Sigmoid colon (tissue), 7 donors: ENCODE results near the gene ZNF684. TPM values are rescaled to one million over a fixed set of nuclear protein-coding genes. Genes with fewer than 3 reads are reported as not detected.

Experiments
- DNase-seq: peaks from one replicate; pipeline ENCODE4 v3.0.0-alpha.2; 2019
- H3K27ac ChIP-seq, 4 donors: fragments of 200-600 bp; sonication (generic); one replicate each; pipeline ENCODE4 v1.5.1; 2016 to 2019; ENCODE audit warnings: mild to moderate bottlenecking in 1 of 4
- H3K27me3 ChIP-seq, 3 donors: fragments of 200-600 bp; sonication (generic); one replicate each; pipeline ENCODE4 v1.5.1; 2019; ENCODE audit warnings: mild to moderate bottlenecking in 1 of 3
- H3K36me3 ChIP-seq, 4 donors: fragments of 200-600 bp; sonication (generic); one replicate each; pipeline ENCODE4 v1.5.1; 2016 to 2019
- H3K4me1 ChIP-seq, 4 donors: fragments of 200-600 bp; sonication (generic); one replicate each; pipeline ENCODE4 v1.5.1; 2017 to 2019
- H3K4me3 ChIP-seq, 4 donors: fragments of 200-600 bp; sonication (generic); one replicate each; pipeline ENCODE4 v1.5.1; 2017 to 2019; ENCODE audit warnings: mild to moderate bottlenecking in 2 of 4, moderate library complexity in 1 of 4
- H3K9me3 ChIP-seq, 4 donors: fragments of 200-600 bp in 3 of 4; sonication (generic) in 3 of 4; one replicate each; pipeline versions ENCODE4 v1.5.1 to v1.6.1; 2013 to 2019
- EP300 ChIP-seq, 4 donors: sonication (generic); formaldehyde crosslinking; IDR thresholded peaks; one replicate each; pipeline ENCODE4 v1.6.1; 2017; ENCODE audit warnings: antibody characterized with exemption in 4 of 4
- POLR2A ChIP-seq, 2 donors: fragments of 450-650 bp; IDR thresholded peaks; one replicate each; pipeline ENCODE4 v1.6.1; 2016; ENCODE audit warnings: antibody characterized with exemption in 2 of 2, mild to moderate bottlenecking in 2 of 2, moderate library complexity in 2 of 2
- POLR2AphosphoS5 ChIP-seq, 4 donors: sonication (generic); formaldehyde crosslinking; IDR thresholded peaks; one replicate each; pipeline ENCODE4 v1.6.1; 2017; ENCODE audit warnings: antibody characterized with exemption in 4 of 4
- WGBS, 2 donors: extraction: QIAGEN DNeasy Blood & Tissue Kit; methylation state at CpG; one replicate each; pipeline ENCODE4 v1.1.7; 2013; 5-methylcytosine and 5-hydroxymethylcytosine counted together
- intact Hi-C: fragments of 100-400 bp; cut with DNase I; formaldehyde crosslinking; loops from one replicate; pipeline ENCODE4 v1.15.1; 2023
- polyA plus RNA-seq, 3 donors: library from polyadenylated mRNA; stranded (reverse); fragments of 200-250 nt; gene quantifications; one replicate each; pipeline ENCODE4 v1.2.3, GENCODE V29; 2013
- total RNA-seq, 4 donors: library from RNA; depleted of rRNA; stranded (reverse); fragments of >200 nt; gene quantifications; one replicate each; pipeline ENCODE4 v1.1.0, GENCODE V29; 2016
- TF ChIP-seq, protein P1 (sequence below), 4 experiments: fragments of 450-650 bp in 3 of 4; fragments of 200-600 bp in 1 of 4; IDR thresholded peaks; one replicate each; pipeline ENCODE4 v1.5.1; 2016 to 2019; ENCODE audit warnings: antibody characterized with exemption in 4 of 4, mild to moderate bottlenecking in 3 of 4, moderate library complexity in 2 of 4
- donor health status: healthy with polysubstance abuse.
- donor health status: Bipolar disorder and iron deficiency.
- donor health status: healthy.

The ZNF684 gene
- total and polyA plus RNA-seq, 7 donors, result 2.2 to 6.1 (median 4.9) TPM

- no peak overlapping the region for H3K27ac ChIP-seq
- no peaks in the 10 kb centered on the region for H3K36me3 ChIP-seq
- WGBS, 2 donors, result 77 to 80% methylated on average over 6 of the region's 6 CpGs
- no peaks in the 10 kb centered on the region for H3K4me1 ChIP-seq
- no peaks in the 10 kb centered on the region for H3K9me3 ChIP-seq
- H3K4me3 ChIP-seq, result no peak overlapping the region
- no peak for DNase-seq
- H3K27me3 ChIP-seq, result no peaks in the 10 kb centered on the region
- TF ChIP-seq, protein P1, sequence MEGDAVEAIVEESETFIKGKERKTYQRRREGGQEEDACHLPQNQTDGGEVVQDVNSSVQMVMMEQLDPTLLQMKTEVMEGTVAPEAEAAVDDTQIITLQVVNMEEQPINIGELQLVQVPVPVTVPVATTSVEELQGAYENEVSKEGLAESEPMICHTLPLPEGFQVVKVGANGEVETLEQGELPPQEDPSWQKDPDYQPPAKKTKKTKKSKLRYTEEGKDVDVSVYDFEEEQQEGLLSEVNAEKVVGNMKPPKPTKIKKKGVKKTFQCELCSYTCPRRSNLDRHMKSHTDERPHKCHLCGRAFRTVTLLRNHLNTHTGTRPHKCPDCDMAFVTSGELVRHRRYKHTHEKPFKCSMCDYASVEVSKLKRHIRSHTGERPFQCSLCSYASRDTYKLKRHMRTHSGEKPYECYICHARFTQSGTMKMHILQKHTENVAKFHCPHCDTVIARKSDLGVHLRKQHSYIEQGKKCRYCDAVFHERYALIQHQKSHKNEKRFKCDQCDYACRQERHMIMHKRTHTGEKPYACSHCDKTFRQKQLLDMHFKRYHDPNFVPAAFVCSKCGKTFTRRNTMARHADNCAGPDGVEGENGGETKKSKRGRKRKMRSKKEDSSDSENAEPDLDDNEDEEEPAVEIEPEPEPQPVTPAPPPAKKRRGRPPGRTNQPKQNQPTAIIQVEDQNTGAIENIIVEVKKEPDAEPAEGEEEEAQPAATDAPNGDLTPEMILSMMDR (IDR thresholded peaks at IDR 0.05), result no peak
- TF ChIP-seq POLR2AphosphoS5 (IDR thresholded peaks at IDR 0.05) (no peak), POLR2A (IDR thresholded peaks at IDR 0.05) (no peak), EP300 (IDR thresholded peaks at IDR 0.05) (no peak)
- intact Hi-C loops, result no loop called here
Observed at GRCh38 chr1:40583980-40584379, 52.5 kb downstream of the ZNF684 start.

GRCh38 chr1:40588586-40588985 is 57.1 kb downstream of the ZNF684 start:
- Histone ChIP-seq H3K4me3 (no peak overlapping the region), H3K4me1 (no peaks in the 10 kb centered on the region), H3K9me3 (no peaks in the 10 kb centered on the region), H3K27ac (no peak overlapping the region), H3K36me3 (no peaks in the 10 kb centered on the region), H3K27me3 (no peaks in the 10 kb centered on the region)
- intact Hi-C loops, result no loop called here
- no peak for DNase-seq
- TF ChIP-seq, protein P1 (IDR thresholded peaks at IDR 0.05), result no peak
- TF ChIP-seq POLR2A (IDR thresholded peaks at IDR 0.05) (no peak), EP300 (IDR thresholded peaks at IDR 0.05) (no peak), POLR2AphosphoS5 (IDR thresholded peaks at IDR 0.05) (no peak)
- 82 to 83% methylated on average over 2 of the region's 2 CpGs for WGBS, 2 donors

DNA sequence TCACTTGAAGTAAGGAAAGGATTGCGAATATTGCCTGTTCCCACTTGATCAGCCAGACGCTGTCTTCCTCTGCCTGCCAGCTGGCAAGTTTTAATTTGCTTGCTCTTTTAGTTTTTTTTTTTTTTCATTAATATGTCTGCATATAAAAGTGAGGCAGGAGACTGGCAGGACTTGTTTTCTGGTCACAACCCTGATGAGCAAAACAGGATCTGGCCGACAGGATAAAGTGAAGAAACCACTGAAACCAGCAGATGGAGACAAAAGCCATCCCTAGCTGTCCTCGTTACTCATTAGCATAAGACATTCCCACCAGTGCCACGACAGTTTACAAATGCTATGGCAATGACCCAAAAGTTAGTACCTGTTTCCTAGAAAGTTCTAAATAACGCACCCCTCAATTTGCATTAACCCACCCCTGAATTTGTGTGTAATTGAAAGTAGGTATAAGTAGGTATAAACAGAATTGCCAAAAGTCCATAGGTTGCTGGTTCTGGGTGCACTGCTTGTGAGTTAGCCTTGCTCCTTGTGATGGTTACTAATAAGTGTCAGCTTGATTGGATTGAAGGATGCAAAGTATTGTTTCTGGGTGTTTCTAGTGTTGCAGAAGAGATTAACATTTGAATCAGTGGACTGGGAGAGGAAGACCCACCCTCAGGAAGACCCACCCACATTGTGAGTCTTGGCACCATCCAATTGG is 60.8 kb downstream of the ZNF684 start:
- H3K4me1 ChIP-seq, result no peaks in the 10 kb centered on the region

DNA sequence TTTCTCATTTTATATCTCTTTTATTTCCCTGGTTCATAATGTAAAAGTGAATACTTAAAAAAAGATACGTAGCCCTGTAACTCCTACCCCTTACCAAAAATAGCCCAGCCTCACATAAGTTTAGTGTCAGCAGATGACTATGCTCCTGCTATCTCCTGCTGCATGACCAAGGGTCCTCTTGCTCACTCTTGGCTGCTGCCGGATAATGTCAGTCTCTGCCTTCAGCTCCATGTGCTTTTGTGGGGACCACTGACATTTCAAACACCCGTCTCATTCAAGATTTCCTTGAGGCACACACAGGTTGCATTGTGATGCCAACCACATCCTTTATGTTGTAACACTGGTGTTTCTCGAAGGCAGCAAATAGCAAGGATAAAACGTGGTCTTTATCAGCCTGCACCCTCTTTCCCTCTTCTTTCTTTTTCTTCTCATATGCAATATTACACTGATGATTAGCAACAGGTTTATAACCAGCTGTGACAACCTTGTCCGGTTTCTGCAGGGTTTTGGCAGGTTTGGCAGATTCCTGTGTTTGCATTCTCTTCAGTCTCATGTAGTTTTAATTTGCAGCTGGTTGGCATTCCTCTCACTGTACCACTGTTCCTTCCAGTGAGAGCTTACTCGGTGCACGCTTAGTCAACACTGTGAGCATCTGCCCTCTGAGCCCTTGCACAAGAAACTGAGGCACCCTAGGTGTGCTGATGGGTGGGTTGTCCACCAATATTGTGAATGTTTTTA is 62.2 kb downstream of the ZNF684 start:
- H3K36me3 ChIP-seq, result no peaks in the 10 kb centered on the region

More for the DNA sequence above, 60.8 kb downstream of the ZNF684 start:
- intact Hi-C loops, result no loop called here
- Histone ChIP-seq H3K9me3 (no peaks in the 10 kb centered on the region), H3K36me3 (no peaks in the 10 kb centered on the region), H3K4me3 (no peak overlapping the region), H3K27me3 (no peaks in the 10 kb centered on the region), H3K27ac (no peak overlapping the region)
- WGBS, 2 donors, result 36 to 39% methylated on average over 6 of the region's 6 CpGs
- DNase-seq, result no peak
- TF ChIP-seq, protein P1 (IDR thresholded peaks at IDR 0.05), result peak in 2 of 4 experiments; percentile 10 to 14
- TF ChIP-seq POLR2A (IDR thresholded peaks at IDR 0.05), result no peak

More for the DNA sequence above, 62.2 kb downstream of the ZNF684 start:
- no peaks in the 10 kb centered on the region for H3K9me3 ChIP-seq
- H3K4me3 ChIP-seq, result no peak overlapping the region
- no peak overlapping the region for H3K27ac ChIP-seq
- WGBS, 2 donors, result 54 to 59% methylated on average over 8 of the region's 8 CpGs
- DNase-seq, result no peak
- intact Hi-C loops, result no loop called here
- no peaks in the 10 kb centered on the region for H3K4me1 ChIP-seq
- TF ChIP-seq POLR2AphosphoS5 (IDR thresholded peaks at IDR 0.05), result no peak
- TF ChIP-seq EP300 (IDR thresholded peaks at IDR 0.05), result no peak
- TF ChIP-seq, protein P1 (IDR thresholded peaks at IDR 0.05), result no peak
- TF ChIP-seq POLR2A (IDR thresholded peaks at IDR 0.05), result no peak
- H3K27me3 ChIP-seq, result no peaks in the 10 kb centered on the region
